Kidney epithelial cell (primary cell): Measurements from ENCODE around the gene CSTF1. TPM values are rescaled to one million over a fixed set of nuclear protein-coding genes. Genes with fewer than 3 reads are reported as not detected.
A peak's percentile ranks its signal among the peaks of the same experiment; 100 is the strongest.

ENCODE experiments used
- DNase-seq: peaks from one replicate; pipeline ENCODE4 v3.0.0-alpha.2; 2010; ENCODE audit warnings: low read depth
- H3K27me3 ChIP-seq: 2 replicates; pipeline ENCODE4 v1.6.0; 2011; ENCODE audit warnings: low read length; ENCODE audit not compliant: control insufficient read depth, insufficient read depth
- H3K36me3 ChIP-seq: 2 replicates; pipeline ENCODE4 v1.5.1; 2011; ENCODE audit warnings: low read length; ENCODE audit not compliant: control insufficient read depth, insufficient read depth
- H3K4me3 ChIP-seq: 2 replicates; pipeline ENCODE4 v1.5.1; 2011; ENCODE audit warnings: low read depth, mild to moderate bottlenecking, control low read depth, low read length
- total RNA-seq: library from RNA; depleted of rRNA; stranded (reverse); fragments of >200 nt; gene quantifications from 2 replicates; pipeline ENCODE4 v1.2.3, GENCODE V29; 2015
- TF ChIP-seq, protein P1 (sequence below): IDR thresholded peaks from 2 replicates; pipeline ENCODE4 v1.5.1; 2011; ENCODE audit warnings: mild to moderate bottlenecking, moderate library complexity, low read length, control low read depth, inconsistent platforms; ENCODE audit not compliant: insufficient read depth, poor library complexity, severe bottlenecking

The CSTF1 gene
- total RNA-seq, 1 donor from 2014 or later, result 27.7 TPM

DNA sequence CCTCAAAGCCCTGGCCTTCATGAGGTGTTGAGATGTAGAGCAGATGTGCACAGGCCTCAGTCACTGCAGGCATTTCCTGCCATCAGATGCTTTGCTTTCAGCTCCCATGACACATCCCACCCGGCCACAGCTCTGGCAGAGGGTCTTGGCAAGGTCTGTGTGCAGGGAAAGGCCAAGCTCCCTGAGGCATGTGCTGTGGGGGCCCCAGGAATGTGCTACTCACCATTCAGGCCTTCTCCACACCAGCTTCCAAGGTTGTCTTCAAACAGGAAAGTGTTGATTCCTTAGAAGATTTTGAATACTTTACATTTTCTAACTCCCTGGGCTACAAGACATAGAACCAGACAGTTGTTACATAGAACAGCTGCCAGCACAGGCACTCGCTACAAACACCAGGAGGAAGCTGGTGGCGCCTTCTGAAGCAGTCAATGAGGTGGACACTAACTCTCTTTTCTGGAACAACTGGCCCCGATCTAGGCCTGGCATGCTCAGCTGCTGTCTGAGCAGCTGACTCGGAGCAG lies 47.4 kb downstream of the CSTF1 start:
- TF ChIP-seq, protein P1, sequence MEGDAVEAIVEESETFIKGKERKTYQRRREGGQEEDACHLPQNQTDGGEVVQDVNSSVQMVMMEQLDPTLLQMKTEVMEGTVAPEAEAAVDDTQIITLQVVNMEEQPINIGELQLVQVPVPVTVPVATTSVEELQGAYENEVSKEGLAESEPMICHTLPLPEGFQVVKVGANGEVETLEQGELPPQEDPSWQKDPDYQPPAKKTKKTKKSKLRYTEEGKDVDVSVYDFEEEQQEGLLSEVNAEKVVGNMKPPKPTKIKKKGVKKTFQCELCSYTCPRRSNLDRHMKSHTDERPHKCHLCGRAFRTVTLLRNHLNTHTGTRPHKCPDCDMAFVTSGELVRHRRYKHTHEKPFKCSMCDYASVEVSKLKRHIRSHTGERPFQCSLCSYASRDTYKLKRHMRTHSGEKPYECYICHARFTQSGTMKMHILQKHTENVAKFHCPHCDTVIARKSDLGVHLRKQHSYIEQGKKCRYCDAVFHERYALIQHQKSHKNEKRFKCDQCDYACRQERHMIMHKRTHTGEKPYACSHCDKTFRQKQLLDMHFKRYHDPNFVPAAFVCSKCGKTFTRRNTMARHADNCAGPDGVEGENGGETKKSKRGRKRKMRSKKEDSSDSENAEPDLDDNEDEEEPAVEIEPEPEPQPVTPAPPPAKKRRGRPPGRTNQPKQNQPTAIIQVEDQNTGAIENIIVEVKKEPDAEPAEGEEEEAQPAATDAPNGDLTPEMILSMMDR, result no peak
- no peaks in the 10 kb centered on the region for H3K27me3 ChIP-seq
- DNase-seq, result peak; percentile 23
- no peaks in the 10 kb centered on the region for H3K36me3 ChIP-seq
- no peak overlapping the region for H3K4me3 ChIP-seq

DNA sequence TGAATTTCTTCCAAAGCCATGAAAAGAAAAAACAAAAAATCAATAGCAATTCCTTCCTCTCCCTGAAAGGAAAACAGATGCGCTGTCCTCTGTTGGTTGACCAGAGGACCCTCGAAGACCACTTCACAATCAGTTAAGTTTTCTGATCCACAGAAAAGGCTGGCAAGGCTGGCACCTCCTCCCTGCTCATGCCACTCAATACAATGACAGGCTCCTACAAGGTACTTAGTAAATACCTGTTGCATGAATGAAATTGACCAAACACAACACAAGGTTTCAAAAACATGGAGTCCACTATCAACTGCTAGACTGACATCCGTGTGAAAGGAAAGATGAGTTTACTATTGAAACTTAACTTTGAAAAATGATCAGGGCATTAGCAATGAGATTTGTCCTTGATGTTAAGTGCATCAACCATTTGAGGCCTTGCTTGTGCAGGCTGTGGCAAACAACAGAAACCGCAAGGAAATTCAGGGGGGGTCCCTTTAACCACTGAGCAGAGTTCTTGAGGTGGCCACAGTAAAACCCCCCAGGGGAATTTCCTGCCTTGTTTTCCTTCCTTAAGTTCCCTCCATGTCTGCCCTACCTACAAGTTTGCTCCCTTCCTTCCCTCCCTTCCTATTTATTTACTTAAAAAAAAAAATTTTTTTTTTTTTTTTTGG lies 48.0 kb downstream of the CSTF1 start:
- DNase-seq, result no peak
- H3K36me3 ChIP-seq, result no peaks in the 10 kb centered on the region
- TF ChIP-seq, protein P1, result no peak
- H3K27me3 ChIP-seq, result no peaks in the 10 kb centered on the region
- H3K4me3 ChIP-seq, result no peak overlapping the region

DNA sequence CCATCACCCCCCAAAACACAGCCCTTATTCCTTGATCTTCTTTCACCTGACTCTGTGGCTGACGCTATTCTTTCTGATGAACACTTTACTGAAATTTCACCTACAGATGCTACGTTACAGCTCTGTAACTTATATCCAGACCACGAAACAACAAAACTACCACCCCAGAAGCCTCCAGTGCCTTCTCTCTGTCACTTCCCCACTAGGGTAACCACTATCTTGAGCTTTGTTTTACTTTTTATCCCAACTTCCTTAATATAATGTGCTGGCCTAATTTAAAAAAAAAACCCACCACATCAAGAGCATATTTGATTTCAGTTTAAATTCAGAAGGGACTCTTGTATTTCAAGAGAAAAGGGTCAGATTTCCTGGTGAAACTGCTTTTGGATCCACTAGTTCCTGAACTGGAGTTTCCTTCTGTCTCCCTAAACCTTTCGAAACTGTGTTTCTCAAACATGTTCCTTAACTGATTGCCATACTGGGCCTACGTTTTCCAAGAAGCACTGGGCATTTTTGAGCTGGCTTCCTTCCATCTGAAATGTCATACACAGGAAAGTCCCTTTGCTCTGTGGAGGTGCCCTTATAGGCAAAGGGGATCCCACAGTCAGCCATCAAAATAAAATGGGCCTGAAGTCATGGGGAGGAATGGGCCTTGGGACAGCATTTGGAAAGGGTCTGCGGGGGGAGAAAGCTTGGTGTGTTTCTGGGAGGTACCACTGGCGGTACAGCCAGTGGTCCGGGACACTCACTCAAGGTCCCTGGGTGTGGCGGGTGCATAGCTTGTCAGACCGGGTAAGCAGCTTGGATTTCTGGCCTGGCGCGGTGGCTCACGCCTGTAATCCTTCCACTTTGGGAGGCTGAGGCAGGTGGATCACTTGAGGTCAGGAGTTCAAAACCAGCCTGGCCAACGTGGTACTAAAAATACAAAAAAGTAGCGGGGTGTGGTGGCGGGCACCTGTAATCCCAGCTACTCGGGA lies 50.2 kb downstream of the CSTF1 start:
- no peak overlapping the region for H3K4me3 ChIP-seq
- no peaks in the 10 kb centered on the region for H3K36me3 ChIP-seq
- TF ChIP-seq, protein P1, result no peak
- DNase-seq, result no peak
- H3K27me3 ChIP-seq, result no peaks in the 10 kb centered on the region

DNA sequence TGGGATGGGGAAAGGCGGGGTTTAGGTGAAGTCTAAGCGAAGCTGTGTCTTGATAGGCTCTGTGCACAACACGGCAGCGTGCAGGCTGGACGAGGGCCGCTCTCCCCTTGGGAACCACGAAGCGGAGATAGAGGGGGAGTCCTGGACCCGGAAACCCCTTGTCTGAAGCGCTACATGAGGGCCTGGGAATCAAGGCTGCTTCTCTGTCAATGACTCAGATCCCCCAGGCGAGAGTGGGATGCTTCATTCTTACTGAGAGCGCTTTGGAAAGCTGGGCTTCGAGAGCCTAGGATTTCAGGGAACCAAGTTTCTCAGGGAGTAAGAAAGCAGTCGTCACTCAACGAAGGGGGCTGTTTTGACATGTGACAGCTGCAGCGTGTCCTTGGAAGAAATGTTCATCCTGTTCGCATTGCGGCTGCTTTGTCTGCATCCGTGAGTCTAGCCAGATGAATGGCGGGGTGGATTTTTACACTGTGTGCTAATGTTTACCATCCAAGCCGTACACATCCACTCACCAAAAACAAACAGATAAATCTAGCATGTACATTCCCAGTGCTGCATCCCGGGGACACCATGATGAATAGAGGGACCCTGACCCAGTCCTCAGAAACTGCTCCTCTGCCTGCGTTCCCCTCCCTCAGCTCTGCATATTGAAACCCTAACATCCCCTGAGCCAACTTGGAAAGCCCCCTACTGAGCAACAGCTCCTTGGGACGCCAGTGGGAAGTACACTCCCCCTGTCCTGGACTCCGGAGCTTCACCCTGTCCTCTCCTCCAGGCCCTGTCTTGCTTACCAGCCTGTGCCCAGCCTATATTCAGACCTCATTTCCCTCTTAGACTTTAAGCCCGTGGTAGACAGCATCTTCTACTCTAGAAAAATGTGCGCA lies 51.5 kb downstream of the CSTF1 start:
- Histone ChIP-seq H3K36me3 (no peaks in the 10 kb centered on the region), H3K27me3 (no peaks in the 10 kb centered on the region), H3K4me3 (no peak overlapping the region)
- DNase-seq, result no peak
- TF ChIP-seq, protein P1, result no peak

DNA sequence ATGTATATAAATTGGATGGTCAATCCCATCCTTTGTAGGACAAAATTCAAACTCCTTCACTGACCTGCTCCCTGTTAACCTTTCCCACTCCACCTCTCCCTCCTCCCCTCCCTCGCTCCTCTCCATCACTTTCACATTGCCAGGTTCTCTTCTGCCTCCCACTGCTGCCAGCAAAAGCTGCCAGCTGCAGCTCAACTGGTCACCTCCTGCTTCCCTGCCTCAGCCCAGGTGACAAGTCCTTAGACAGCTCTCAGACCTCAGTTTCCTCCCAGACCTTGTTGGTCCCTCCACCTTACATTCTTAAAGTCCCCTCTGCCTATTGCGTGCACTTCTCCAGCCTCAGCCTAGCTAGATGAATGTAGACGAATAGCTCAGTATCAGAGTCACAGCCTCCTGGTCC lies 52.7 kb downstream of the CSTF1 start:
- TF ChIP-seq, protein P1, result no peak
- no peaks in the 10 kb centered on the region for H3K27me3 ChIP-seq
- H3K36me3 ChIP-seq, result no peaks in the 10 kb centered on the region
- no peak overlapping the region for H3K4me3 ChIP-seq
- no peak for DNase-seq
